ENCODE measurements around the gene RNF149.
"Not testable (repeated sequence)": the region's sequence is repeated elsewhere in the genome, so short reads cannot be mapped to it uniquely, and the experiment has no call there.

Gene RNF149

DNA sequence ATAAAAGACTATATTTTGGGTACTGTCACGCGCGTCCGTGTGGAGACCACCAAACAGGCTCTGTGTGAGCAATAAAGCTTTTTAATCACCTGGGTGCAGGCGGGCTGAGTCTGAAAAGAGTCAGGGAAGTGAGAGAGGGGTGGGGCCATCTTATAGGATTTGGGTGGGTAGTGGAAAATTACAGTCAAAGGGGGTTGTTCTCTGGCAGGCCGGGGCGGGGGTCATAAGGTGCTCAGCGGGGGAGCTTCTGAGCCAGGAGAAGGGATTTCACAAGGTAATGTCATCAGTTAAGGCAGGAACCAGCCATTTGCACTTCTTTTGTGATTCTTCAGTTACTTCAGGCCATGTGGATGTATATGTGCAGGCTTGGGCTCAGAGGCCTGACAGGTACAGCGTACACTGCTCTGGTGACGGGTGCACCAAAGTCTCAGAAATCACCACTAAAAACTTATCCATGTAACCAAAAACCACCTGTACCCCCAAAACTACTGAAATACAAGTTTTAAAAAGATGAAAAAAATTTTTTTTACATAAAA lies 57.2 kb downstream of the RNF149 start:
- peak overlapping the region; percentile 28 for H2BK12ac ChIP-seq (ENCODE audit: low read length)
- not testable (repeated sequence) for H2AFZ ChIP-seq (ENCODE audit: insufficient read depth, low read length, poor library complexity); H2BK120ac ChIP-seq (ENCODE audit: insufficient read depth, low read length, poor library complexity); H3K9ac ChIP-seq (ENCODE audit: low read length); H3K14ac ChIP-seq (ENCODE audit: low read length); H2BK5ac ChIP-seq (ENCODE audit: low read depth, low read length, poor library complexity); H3K9me3 ChIP-seq (ENCODE audit: insufficient read depth, low read depth, low read length); H4K12ac ChIP-seq (ENCODE audit: low read depth, low read length); H3K27ac ChIP-seq (ENCODE audit: low read depth, low read length); H3K4ac ChIP-seq (ENCODE audit: low read depth, low read length); H2AK5ac ChIP-seq (ENCODE audit: low read length); H3K4me2 ChIP-seq (ENCODE audit: low read length); H3K36me3 ChIP-seq (ENCODE audit: control insufficient read depth in 1 of 2, insufficient read depth in 2 of 2, low read length in 2 of 2); H3K23ac ChIP-seq (ENCODE audit: low read length); DNase-seq; H4K8ac ChIP-seq (ENCODE audit: low read depth, low read length); H3K18ac ChIP-seq (ENCODE audit: low read length); H3K79me2 ChIP-seq (ENCODE audit: control insufficient read depth, insufficient read depth, low read length, poor library complexity); H3K4me3 ChIP-seq (ENCODE audit: low read depth, low read length); H3K4me1 ChIP-seq (ENCODE audit: control insufficient read depth in 1 of 2, insufficient read depth in 2 of 2, low read length in 2 of 2); H3K79me1 ChIP-seq (ENCODE audit: low read length); H4K91ac ChIP-seq (ENCODE audit: low read depth, low read length); H3K27me3 ChIP-seq (ENCODE audit: insufficient read depth, low read length)
- no CpG with 5 or more reads among the region's 10 CpGs for WGBS (ENCODE audit: extremely low coverage, insufficient coverage, insufficient read length)

DNA sequence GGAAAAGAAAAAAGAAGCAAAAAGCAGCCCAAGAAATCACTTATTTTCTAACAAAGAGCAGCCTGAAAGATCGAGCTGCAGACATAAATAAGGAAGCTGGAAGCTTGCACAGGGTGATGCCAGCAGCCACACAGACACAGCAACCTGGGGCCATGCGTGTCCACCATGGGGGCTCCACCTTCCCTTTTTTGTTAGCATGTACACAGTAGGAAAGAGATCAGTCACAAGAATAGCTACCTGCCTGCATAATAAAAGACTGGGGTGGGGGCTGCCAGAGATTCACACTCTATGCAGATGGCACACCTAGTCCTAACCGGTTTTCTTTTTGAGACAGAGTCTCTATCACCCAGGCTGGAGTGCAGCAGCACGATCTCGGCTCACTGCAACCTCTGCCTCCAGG lies 58.7 kb downstream of the RNF149 start:
- no peak overlapping the region for H3K4ac ChIP-seq (ENCODE audit: low read depth, low read length)
- H3K18ac ChIP-seq (ENCODE audit: low read length), result no peak overlapping the region
- no peaks in the 10 kb centered on the region for H3K36me3 ChIP-seq (ENCODE audit: control insufficient read depth in 1 of 2, insufficient read depth in 2 of 2, low read length in 2 of 2)
- H3K27ac ChIP-seq (ENCODE audit: low read depth, low read length), result no peak overlapping the region
- peaks cover 3 to 6% of the 10 kb centered on the region in 2 experiments for H3K4me1 ChIP-seq (ENCODE audit: control insufficient read depth in 1 of 2, insufficient read depth in 2 of 2, low read length in 2 of 2)
- no peak overlapping the region for H3K4me2 ChIP-seq (ENCODE audit: low read length)
- H2AK5ac ChIP-seq (ENCODE audit: low read length), result no peak overlapping the region
- no peak overlapping the region for H2BK120ac ChIP-seq (ENCODE audit: insufficient read depth, low read length, poor library complexity)
- H3K23ac ChIP-seq (ENCODE audit: low read length), result no peak overlapping the region
- H2BK5ac ChIP-seq (ENCODE audit: low read depth, low read length, poor library complexity), result peak overlapping the region; percentile 27
- no peak overlapping the region for H4K12ac ChIP-seq (ENCODE audit: low read depth, low read length)
- no peak overlapping the region for H3K9ac ChIP-seq (ENCODE audit: low read length)
- no peaks in the 10 kb centered on the region for H3K27me3 ChIP-seq (ENCODE audit: insufficient read depth, low read length)
- no peak overlapping the region for H2AFZ ChIP-seq (ENCODE audit: insufficient read depth, low read length, poor library complexity)
- H3K79me2 ChIP-seq (ENCODE audit: control insufficient read depth, insufficient read depth, low read length, poor library complexity), result peaks cover 9% of the 10 kb centered on the region
- H2BK12ac ChIP-seq (ENCODE audit: low read length), result no peak overlapping the region
- peaks cover 9% of the 10 kb centered on the region for H3K79me1 ChIP-seq (ENCODE audit: low read length)
- no peak overlapping the region for H3K4me3 ChIP-seq (ENCODE audit: low read depth, low read length)
- H4K8ac ChIP-seq (ENCODE audit: low read depth, low read length), result no peak overlapping the region
- DNase-seq, result no peak
- H3K14ac ChIP-seq (ENCODE audit: low read length), result no peak overlapping the region
- peaks cover 2% of the 10 kb centered on the region for H3K9me3 ChIP-seq (ENCODE audit: insufficient read depth, low read depth, low read length)
- H4K91ac ChIP-seq (ENCODE audit: low read depth, low read length), result no peak overlapping the region
- no CpG with 5 or more reads among the region's 5 CpGs for WGBS (ENCODE audit: extremely low coverage, insufficient coverage, insufficient read length)

DNA sequence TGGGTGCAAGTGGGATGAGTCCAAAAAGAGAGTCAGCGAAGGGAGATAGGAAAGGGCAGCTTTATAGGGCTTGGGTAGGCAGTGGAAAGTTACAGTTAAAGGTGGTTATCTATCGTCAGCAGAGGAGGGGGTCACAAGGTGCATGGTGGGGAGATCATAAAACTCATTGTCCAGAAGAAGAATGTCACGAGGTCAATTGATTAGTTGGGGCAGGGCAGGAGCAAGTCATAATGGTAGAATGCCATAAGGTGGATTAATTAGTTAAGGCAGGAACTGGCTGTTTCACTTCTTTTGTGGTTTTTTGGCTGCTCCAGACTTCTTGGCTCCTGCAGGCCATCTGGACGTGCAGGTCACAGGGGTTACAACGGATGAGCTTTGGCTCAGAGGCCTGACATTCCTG lies 59.7 kb downstream of the RNF149 start:
- not testable (repeated sequence) for H2BK120ac ChIP-seq (ENCODE audit: insufficient read depth, low read length, poor library complexity); H4K12ac ChIP-seq (ENCODE audit: low read depth, low read length); H3K79me2 ChIP-seq (ENCODE audit: control insufficient read depth, insufficient read depth, low read length, poor library complexity); H2BK5ac ChIP-seq (ENCODE audit: low read depth, low read length, poor library complexity); H3K18ac ChIP-seq (ENCODE audit: low read length); H3K4me3 ChIP-seq (ENCODE audit: low read depth, low read length); H2AK5ac ChIP-seq (ENCODE audit: low read length); H3K4me2 ChIP-seq (ENCODE audit: low read length); H3K9ac ChIP-seq (ENCODE audit: low read length); H3K27ac ChIP-seq (ENCODE audit: low read depth, low read length); H2BK12ac ChIP-seq (ENCODE audit: low read length); H3K4ac ChIP-seq (ENCODE audit: low read depth, low read length); H3K9me3 ChIP-seq (ENCODE audit: insufficient read depth, low read depth, low read length); H3K27me3 ChIP-seq (ENCODE audit: insufficient read depth, low read length); H4K91ac ChIP-seq (ENCODE audit: low read depth, low read length); H4K8ac ChIP-seq (ENCODE audit: low read depth, low read length); H3K36me3 ChIP-seq (ENCODE audit: control insufficient read depth in 1 of 2, insufficient read depth in 2 of 2, low read length in 2 of 2); H3K79me1 ChIP-seq (ENCODE audit: low read length); H3K4me1 ChIP-seq (ENCODE audit: control insufficient read depth in 1 of 2, insufficient read depth in 2 of 2, low read length in 2 of 2); H2AFZ ChIP-seq (ENCODE audit: insufficient read depth, low read length, poor library complexity); H3K14ac ChIP-seq (ENCODE audit: low read length); H3K23ac ChIP-seq (ENCODE audit: low read length); DNase-seq
- WGBS (ENCODE audit: extremely low coverage, insufficient coverage, insufficient read length), result no CpG with 5 or more reads among the region's 5 CpGs

DNA sequence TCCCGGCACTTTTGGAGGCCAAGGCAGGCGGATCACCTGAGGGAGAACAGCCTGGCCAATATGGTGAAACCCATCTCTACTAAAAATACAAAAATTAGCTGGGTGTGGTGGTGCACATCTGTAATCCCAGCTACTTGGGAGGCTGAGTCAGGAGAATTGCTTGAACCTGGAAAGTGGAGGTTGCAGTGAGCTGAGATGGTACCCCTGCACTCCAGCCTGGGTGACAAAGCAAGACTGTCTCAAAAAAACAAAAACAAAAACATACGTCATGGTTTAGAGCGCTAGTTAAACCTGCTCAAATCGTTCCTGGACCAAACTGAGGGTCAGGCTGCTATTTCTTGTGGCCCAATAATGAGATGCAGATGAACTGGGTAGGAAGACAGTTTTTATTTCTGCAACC lies 63.0 kb downstream of the RNF149 start:
- DNase-seq; H3K4me1 ChIP-seq (ENCODE audit: control insufficient read depth in 1 of 2, insufficient read depth in 2 of 2, low read length in 2 of 2); H3K18ac ChIP-seq (ENCODE audit: low read length); H3K4me2 ChIP-seq (ENCODE audit: low read length); H3K4me3 ChIP-seq (ENCODE audit: low read depth, low read length); H3K23ac ChIP-seq (ENCODE audit: low read length); H2AFZ ChIP-seq (ENCODE audit: insufficient read depth, low read length, poor library complexity); H3K36me3 ChIP-seq (ENCODE audit: control insufficient read depth in 1 of 2, insufficient read depth in 2 of 2, low read length in 2 of 2); H3K79me1 ChIP-seq (ENCODE audit: low read length); H4K8ac ChIP-seq (ENCODE audit: low read depth, low read length); H3K9me3 ChIP-seq (ENCODE audit: insufficient read depth, low read depth, low read length); H4K12ac ChIP-seq (ENCODE audit: low read depth, low read length); H3K14ac ChIP-seq (ENCODE audit: low read length); H2AK5ac ChIP-seq (ENCODE audit: low read length); H2BK5ac ChIP-seq (ENCODE audit: low read depth, low read length, poor library complexity); H3K79me2 ChIP-seq (ENCODE audit: control insufficient read depth, insufficient read depth, low read length, poor library complexity); H3K4ac ChIP-seq (ENCODE audit: low read depth, low read length); H4K91ac ChIP-seq (ENCODE audit: low read depth, low read length); H3K27ac ChIP-seq (ENCODE audit: low read depth, low read length); H2BK120ac ChIP-seq (ENCODE audit: insufficient read depth, low read length, poor library complexity); H3K27me3 ChIP-seq (ENCODE audit: insufficient read depth, low read length); H2BK12ac ChIP-seq (ENCODE audit: low read length); H3K9ac ChIP-seq (ENCODE audit: low read length): not testable (repeated sequence)
- no CpG with 5 or more reads among the region's 5 CpGs for WGBS (ENCODE audit: extremely low coverage, insufficient coverage, insufficient read length)

Measured in trophoblast cell (in vitro differentiated cells and primary cell).